ENCODE data around the gene MGAT3. TPM values are rescaled to one million over a fixed set of nuclear protein-coding genes. Genes with fewer than 3 reads are reported as not detected.

The MGAT3 gene
- total and polyA plus RNA-seq, 8 donors: 0.89 to 12.0 (median 1.6) TPM

DNA sequence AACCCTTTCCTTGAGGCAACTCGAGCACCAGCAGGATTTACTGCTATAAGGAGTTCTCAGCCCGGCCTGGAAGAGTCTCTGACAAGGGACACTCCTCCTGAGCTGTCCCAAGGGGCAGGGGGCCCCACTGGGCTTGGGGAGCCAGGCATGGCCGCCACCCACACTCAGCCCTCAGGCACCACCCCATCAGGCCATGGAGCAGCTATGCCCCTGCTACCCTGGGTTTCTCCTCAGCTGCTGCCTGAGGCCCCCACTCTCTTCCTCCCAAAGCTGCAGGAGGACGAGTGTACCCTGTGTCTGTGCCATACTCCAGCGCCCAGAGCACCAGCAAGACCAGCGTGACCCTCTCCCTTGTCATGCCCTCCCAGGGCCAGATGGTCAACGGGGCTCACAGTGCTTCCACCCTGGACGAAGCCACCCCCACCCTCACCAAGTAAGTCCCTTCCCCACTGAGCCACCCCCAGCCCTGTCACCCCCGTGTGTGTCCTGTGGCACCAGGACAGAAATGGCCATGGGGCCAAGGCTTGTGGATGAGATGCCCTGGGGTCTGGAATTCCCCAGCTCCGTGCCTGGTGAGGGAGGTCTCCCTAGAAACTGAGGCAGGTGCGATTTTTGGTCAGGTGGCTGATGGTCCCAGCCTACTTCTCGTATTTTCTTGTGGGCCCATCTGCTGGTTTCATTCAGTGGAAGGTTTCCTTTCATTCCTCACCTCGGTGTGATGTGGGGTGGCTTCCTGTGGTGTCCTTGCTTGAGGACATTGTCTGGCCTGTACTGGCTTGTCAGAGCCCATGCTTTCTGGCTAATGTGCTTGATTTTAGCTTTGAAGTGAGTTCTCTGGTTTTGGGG is 28.8 kb upstream of the MGAT3 start:
- TF ChIP-seq EP300 (IDR thresholded peaks at IDR 0.05) (no peak), POLR2A (IDR thresholded peaks at IDR 0.05) (no peak), POLR2AphosphoS5 (IDR thresholded peaks at IDR 0.05) (no peak)
- TF ChIP-seq, protein P1, sequence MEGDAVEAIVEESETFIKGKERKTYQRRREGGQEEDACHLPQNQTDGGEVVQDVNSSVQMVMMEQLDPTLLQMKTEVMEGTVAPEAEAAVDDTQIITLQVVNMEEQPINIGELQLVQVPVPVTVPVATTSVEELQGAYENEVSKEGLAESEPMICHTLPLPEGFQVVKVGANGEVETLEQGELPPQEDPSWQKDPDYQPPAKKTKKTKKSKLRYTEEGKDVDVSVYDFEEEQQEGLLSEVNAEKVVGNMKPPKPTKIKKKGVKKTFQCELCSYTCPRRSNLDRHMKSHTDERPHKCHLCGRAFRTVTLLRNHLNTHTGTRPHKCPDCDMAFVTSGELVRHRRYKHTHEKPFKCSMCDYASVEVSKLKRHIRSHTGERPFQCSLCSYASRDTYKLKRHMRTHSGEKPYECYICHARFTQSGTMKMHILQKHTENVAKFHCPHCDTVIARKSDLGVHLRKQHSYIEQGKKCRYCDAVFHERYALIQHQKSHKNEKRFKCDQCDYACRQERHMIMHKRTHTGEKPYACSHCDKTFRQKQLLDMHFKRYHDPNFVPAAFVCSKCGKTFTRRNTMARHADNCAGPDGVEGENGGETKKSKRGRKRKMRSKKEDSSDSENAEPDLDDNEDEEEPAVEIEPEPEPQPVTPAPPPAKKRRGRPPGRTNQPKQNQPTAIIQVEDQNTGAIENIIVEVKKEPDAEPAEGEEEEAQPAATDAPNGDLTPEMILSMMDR (IDR thresholded peaks at IDR 0.05): no peak
- Histone ChIP-seq H3K27me3 (no peaks in the 10 kb centered on the region), H3K9me3 (no peaks in the 10 kb centered on the region), H3K4me3 (no peak overlapping the region), H3K36me3 (peaks cover 76 to 100% (median 98%) of the 10 kb centered on the region in 4 donors), H3K4me1 (peaks cover 0 to 24% (median 10%) of the 10 kb centered on the region in 4 donors), H3K27ac (peak overlapping the region in 1 of 5 donors; percentile 26)
- WGBS, 5 donors: 85 to 90% (median 87%) methylated on average over 11 to 13 of the region's 13 CpGs
- no peak for DNase-seq
- intact Hi-C loops (cut with DNase I; ENCODE audit: low total_unique reads): no loop called here

DNA sequence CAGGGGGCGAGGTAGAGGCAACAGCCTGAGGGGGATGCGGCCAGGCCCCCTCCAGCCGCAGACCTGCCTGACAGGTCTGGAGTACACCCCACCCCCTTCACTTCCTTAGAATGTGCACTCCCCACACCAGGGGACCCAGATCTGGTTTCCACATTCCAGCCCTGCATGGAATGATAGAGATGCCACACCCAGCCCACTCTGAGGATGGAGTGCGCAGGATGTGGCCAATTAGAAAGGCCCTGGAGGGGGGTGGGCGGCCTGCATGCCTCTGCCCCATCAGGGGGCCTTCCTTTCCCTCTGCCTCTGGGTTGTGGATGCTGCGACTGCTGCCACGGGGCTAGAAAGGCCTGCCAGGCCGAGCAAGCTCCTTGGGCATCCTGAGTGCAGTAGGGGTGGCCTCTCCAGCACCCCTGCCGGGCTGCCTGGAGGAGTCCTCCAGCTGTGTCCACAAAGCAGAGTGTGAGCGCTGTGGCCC is 28.2 kb upstream of the MGAT3 start:
- H3K4me1 ChIP-seq: peaks cover 0 to 24% (median 10%) of the 10 kb centered on the region in 4 donors
- H3K9me3 ChIP-seq: no peaks in the 10 kb centered on the region
- peaks cover 74 to 100% (median 98%) of the 10 kb centered on the region in 4 donors for H3K36me3 ChIP-seq
- peak overlapping the region in 1 of 5 donors; percentile 26 for H3K27ac ChIP-seq
- no peak overlapping the region for H3K4me3 ChIP-seq
- TF ChIP-seq EP300 (IDR thresholded peaks at IDR 0.05) (no peak), POLR2A (IDR thresholded peaks at IDR 0.05) (no peak), POLR2AphosphoS5 (IDR thresholded peaks at IDR 0.05) (no peak)
- TF ChIP-seq, protein P1 (IDR thresholded peaks at IDR 0.05): no peak
- no peak for DNase-seq
- no peaks in the 10 kb centered on the region for H3K27me3 ChIP-seq
- intact Hi-C loops (cut with DNase I; ENCODE audit: low total_unique reads): no loop called here
- WGBS, 5 donors: 83 to 95% (median 86%) methylated on average over 5 to 10 of the region's 10 CpGs

DNA sequence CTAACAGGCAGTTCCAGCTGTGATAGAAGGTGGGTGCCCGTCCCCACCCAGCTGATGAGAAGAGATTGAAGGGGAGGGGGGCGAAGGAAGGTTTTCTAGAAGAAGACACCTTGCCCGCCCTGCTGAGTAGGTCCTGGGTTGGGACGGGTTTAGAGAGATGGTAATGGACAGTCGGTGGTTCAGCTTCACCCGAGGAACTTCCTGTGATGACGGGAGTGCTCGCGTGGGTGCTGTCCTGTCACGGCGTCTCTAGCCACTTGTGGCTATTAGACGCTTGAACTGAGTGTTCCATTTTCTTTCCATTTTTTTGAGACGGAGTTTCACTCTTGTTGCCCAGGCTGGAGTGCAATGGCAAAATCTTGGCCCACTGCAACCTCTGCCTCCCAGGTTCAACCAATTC is 27.6 kb upstream of the MGAT3 start:
- intact Hi-C loops (cut with DNase I; ENCODE audit: low total_unique reads): no loop called here
- no peak for TF ChIP-seq POLR2A (IDR thresholded peaks at IDR 0.05)
- Histone ChIP-seq H3K27ac (peak overlapping the region in 1 of 5 donors; percentile 26), H3K27me3 (no peaks in the 10 kb centered on the region), H3K4me1 (peaks cover 0 to 24% (median 10%) of the 10 kb centered on the region in 4 donors), H3K4me3 (no peak overlapping the region), H3K9me3 (no peaks in the 10 kb centered on the region), H3K36me3 (peaks cover 70 to 100% (median 98%) of the 10 kb centered on the region in 4 donors)
- WGBS, 5 donors: 91 to 94% (median 93%) methylated on average over 13 of the region's 13 CpGs
- DNase-seq: no peak

DNA sequence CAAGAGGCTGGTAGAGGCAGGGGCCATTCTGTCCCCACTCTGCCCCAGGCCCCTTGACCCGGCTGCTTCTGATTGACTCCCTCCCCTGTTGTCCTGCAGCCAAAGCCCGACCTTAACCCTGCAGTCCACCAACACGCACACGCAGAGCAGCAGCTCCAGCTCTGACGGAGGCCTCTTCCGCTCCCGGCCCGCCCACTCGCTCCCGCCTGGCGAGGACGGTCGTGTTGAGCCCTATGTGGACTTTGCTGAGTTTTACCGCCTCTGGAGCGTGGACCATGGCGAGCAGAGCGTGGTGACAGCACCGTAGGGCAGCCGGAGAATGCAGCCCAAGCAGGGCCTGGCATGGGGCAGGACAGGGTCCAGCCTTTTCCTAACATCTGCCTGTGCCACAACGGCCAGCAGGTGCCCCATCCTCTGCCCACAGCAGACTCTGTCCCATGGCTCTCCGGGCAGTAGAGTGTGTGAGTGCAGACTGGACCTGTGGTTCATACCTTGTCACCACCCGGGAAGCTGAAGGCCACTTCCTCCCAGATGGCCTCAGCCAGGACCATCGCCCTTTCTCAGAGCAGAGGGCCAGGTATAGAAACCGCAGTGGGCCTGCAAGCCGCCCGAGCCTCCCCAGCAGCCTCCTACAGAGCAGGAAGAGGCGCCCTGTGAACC is 26.8 kb upstream of the MGAT3 start:
- Histone ChIP-seq H3K4me1 (peaks cover 0 to 24% (median 10%) of the 10 kb centered on the region in 4 donors), H3K4me3 (no peak overlapping the region), H3K27me3 (no peaks in the 10 kb centered on the region), H3K9me3 (no peaks in the 10 kb centered on the region), H3K36me3 (peaks cover 61 to 100% (median 97%) of the 10 kb centered on the region in 4 donors), H3K27ac (peak overlapping the region in 4 of 5 donors; percentile 74 to 82 (median 78))
- WGBS, 5 donors: 84 to 92% (median 90%) methylated on average over 20 to 27 of the region's 27 CpGs
- no peak for DNase-seq
- intact Hi-C loops (cut with DNase I; ENCODE audit: low total_unique reads): no loop called here
- TF ChIP-seq EP300 (IDR thresholded peaks at IDR 0.05) (no peak), POLR2A (IDR thresholded peaks at IDR 0.05) (no peak), POLR2AphosphoS5 (IDR thresholded peaks at IDR 0.05) (no peak)
- TF ChIP-seq, protein P1 (IDR thresholded peaks at IDR 0.05): no peak
